WERI-Rb-1 (cell line): ENCODE results near the gene CASD1.
A peak's percentile ranks its signal among the peaks of the same experiment; 100 is the strongest.

Experiments used
- DNase-seq: peaks from one replicate; pipeline ENCODE4 v3.0.0-alpha.2; 2020
- H3K27ac ChIP-seq: fragments of 250-450 bp; sonication (Bioruptor Pico); 2 replicates; pipeline ENCODE4 v1.5.1; 2020; ENCODE audit warnings: mild to moderate bottlenecking, moderate library complexity
- H3K27me3 ChIP-seq: fragments of 250-450 bp; sonication (Bioruptor Pico); 2 replicates; pipeline ENCODE4 v1.5.1; 2021; ENCODE audit warnings: mild to moderate bottlenecking, low read depth, moderate library complexity; ENCODE audit not compliant: insufficient read depth, severe bottlenecking
- H3K36me3 ChIP-seq: fragments of 250-450 bp; sonication (Bioruptor Pico); 2 replicates; pipeline ENCODE4 v1.5.1; 2020; ENCODE audit warnings: mild to moderate bottlenecking, moderate library complexity
- H3K4me3 ChIP-seq: 2 replicates; pipeline ENCODE4 v1.5.1; 2011; ENCODE audit warnings: low read depth, mild to moderate bottlenecking, control low read depth, low read length
- H3K9me3 ChIP-seq: fragments of 250-450 bp; sonication (Bioruptor Pico); 2 replicates; pipeline ENCODE4 v1.5.1; 2021; ENCODE audit warnings: mild to moderate bottlenecking, moderate library complexity; ENCODE audit not compliant: severe bottlenecking
- TF ChIP-seq, protein P1 (sequence below): IDR thresholded peaks from 2 replicates; pipeline ENCODE4 v1.5.1; 2011; ENCODE audit warnings: low read depth, mild to moderate bottlenecking, control low read depth, inconsistent platforms, low read length

CASD1 gene

GRCh38 chr7:94509264-94509886, at the start of gene CASD1:
Gene CASD1, plus strand, starts transcription at chr7:94509809. Its CDS starts 276 bp downstream, at chr7:94510085.
- peak within 1 kb of the TSS; percentile 97 for H3K27ac ChIP-seq
- H3K9me3 ChIP-seq: no peaks in the 10 kb centered on the region

GRCh38 chr7:94466516-94466915, 43.1 kb upstream of the CASD1 start:
- no peak overlapping the region for H3K4me3 ChIP-seq
- no peak for DNase-seq
- H3K27me3 ChIP-seq: no peaks in the 10 kb centered on the region
- no peaks in the 10 kb centered on the region for H3K36me3 ChIP-seq
- no peak overlapping the region for H3K27ac ChIP-seq
- TF ChIP-seq, protein P1, sequence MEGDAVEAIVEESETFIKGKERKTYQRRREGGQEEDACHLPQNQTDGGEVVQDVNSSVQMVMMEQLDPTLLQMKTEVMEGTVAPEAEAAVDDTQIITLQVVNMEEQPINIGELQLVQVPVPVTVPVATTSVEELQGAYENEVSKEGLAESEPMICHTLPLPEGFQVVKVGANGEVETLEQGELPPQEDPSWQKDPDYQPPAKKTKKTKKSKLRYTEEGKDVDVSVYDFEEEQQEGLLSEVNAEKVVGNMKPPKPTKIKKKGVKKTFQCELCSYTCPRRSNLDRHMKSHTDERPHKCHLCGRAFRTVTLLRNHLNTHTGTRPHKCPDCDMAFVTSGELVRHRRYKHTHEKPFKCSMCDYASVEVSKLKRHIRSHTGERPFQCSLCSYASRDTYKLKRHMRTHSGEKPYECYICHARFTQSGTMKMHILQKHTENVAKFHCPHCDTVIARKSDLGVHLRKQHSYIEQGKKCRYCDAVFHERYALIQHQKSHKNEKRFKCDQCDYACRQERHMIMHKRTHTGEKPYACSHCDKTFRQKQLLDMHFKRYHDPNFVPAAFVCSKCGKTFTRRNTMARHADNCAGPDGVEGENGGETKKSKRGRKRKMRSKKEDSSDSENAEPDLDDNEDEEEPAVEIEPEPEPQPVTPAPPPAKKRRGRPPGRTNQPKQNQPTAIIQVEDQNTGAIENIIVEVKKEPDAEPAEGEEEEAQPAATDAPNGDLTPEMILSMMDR: no peak
- peaks cover 2% of the 10 kb centered on the region for H3K9me3 ChIP-seq

More at GRCh38 chr7:94509264-94509886, at the start of gene CASD1:
- Histone ChIP-seq H3K36me3 (peaks cover 14% of the 10 kb centered on the region), H3K4me3 (peak within 1 kb of the TSS; percentile 66), H3K27me3 (no peaks in the 10 kb centered on the region)
- peak; percentile 68 for DNase-seq
- TF ChIP-seq, protein P1: no peak

DNA sequence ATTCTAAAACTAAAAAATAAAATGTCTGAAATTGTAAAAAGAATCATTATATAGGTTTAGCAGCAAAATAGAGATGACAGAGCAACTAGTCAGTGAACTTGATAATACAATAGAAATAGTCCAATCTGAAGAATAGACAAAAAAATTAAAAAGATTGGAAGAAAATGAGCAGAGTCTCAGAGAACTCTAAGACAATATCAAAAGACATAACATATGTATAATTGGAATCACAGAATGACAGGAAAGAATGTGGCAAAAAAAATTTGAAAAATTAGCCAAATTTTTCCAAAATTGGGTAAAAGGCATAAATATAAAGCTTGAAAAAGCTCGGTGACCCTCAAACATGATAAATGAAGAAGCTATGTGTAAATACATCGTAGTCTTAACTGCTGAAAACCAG, 38.0 kb upstream of the CASD1 start:
- no peak for DNase-seq
- Histone ChIP-seq H3K27ac (no peak overlapping the region), H3K36me3 (no peaks in the 10 kb centered on the region), H3K27me3 (no peaks in the 10 kb centered on the region), H3K9me3 (no peaks in the 10 kb centered on the region), H3K4me3 (no peak overlapping the region)
- TF ChIP-seq, protein P1: no peak

DNA sequence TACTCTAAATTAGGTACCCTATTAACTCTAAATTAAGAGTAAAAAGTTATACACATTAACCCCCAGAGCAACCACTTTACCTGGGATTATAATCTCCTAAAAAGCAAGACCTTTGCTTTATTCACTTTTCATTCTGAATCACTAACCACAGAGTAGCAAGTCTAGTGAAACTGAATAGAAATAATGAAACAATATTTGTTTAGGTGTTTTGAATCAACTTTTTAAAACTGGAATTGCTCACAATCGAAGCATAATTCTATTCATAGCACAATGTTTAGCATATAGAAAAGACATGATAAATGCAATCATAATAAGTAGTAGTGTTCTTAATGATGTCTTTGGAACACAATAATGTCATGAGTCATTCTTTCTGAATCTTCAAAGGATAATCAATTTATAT, 37.0 kb upstream of the CASD1 start:
- Histone ChIP-seq H3K36me3 (no peaks in the 10 kb centered on the region), H3K27ac (no peak overlapping the region), H3K27me3 (no peaks in the 10 kb centered on the region), H3K4me3 (no peak overlapping the region), H3K9me3 (no peaks in the 10 kb centered on the region)
- DNase-seq: no peak
- TF ChIP-seq, protein P1: no peak

- TF ChIP-seq, protein P1: no peak
- H3K4me3 ChIP-seq: no peak overlapping the region
- no peak for DNase-seq
- no peaks in the 10 kb centered on the region for H3K36me3 ChIP-seq
- H3K9me3 ChIP-seq: no peaks in the 10 kb centered on the region
- no peaks in the 10 kb centered on the region for H3K27me3 ChIP-seq
- H3K27ac ChIP-seq: no peak overlapping the region
These were observed 33.3 kb upstream of the CASD1 start for GRCh38 chr7:94476251-94476840.

DNA sequence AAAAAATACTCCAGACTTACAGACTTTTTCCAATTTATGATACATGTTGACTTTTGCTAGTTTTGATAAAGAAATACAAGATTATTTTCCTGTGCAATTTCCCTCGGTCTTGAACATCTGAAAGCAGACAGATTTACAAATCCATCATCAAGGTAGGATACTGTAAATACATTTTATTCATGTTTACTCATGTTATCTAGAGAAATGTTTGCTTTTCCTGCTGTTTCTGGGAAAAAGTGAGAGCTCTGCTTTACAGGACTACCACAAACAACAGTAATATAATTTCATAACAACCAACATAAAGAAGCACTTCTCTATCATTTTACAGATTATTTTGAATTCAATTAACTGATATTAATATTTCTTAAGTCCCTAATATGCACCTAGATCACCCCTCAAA, 31.7 kb upstream of the CASD1 start:
- no peak overlapping the region for H3K27ac ChIP-seq
- no peaks in the 10 kb centered on the region for H3K27me3 ChIP-seq
- no peaks in the 10 kb centered on the region for H3K9me3 ChIP-seq
- H3K36me3 ChIP-seq: no peaks in the 10 kb centered on the region
- TF ChIP-seq, protein P1: no peak
- no peak overlapping the region for H3K4me3 ChIP-seq
- DNase-seq: no peak
